CD4-positive, alpha-beta T cell treated with Interleukin-17A for 1 hour (primary cell): ENCODE measurements around the gene MALT1.

Source experiments
- DNase-seq: peaks from one replicate; pipeline ENCODE4 v3.0.0-alpha.2; 2020

MALT1 gene

DNA sequence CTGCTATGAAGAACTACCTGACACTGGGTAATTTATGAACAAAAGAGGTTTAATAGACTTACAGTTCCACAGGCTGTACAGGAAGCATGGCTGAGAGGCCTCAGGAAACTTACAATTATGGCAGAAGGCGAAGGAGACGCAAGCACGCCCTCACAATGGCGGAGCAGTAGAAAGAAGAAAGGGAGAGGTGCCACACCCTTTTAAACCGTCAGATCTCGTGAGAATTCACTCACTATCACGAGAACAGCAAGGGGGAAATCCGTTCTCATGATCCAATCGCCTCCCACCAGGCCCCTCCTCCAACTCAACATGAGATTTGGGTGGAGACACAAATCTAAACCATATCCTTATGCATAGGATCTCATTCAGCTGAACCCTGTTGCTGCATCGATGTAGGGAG lies 108.8 kb downstream of the MALT1 start:
- no peak for DNase-seq

DNA sequence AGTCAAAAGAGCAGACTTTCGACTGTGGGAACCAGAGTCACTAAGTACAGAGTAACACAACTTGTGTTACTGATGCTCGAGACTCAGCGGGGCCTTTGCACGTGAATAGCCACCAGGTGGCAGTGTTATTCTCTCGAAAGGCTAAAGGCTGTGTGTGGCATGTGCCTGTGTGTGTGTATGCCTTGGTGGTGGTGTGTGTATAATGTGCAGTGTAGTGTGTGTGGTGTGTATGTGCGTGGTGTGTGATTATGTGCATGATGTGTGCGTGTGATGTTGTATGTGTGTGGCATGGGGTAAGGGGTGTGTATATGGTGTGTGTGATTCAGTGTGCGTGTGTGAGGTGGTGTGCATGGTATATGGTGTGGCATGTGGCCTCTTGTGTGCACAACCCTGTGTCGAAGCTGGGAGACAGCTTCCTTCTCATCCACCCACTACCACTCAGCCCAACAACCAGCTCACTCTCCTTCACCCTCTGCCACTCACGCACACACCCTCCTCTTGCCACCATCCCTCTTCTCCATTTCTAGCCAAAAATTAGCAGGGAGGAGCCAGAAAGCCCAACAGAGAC lies 110.4 kb downstream of the MALT1 start:
- peak; percentile 74 for DNase-seq

DNA sequence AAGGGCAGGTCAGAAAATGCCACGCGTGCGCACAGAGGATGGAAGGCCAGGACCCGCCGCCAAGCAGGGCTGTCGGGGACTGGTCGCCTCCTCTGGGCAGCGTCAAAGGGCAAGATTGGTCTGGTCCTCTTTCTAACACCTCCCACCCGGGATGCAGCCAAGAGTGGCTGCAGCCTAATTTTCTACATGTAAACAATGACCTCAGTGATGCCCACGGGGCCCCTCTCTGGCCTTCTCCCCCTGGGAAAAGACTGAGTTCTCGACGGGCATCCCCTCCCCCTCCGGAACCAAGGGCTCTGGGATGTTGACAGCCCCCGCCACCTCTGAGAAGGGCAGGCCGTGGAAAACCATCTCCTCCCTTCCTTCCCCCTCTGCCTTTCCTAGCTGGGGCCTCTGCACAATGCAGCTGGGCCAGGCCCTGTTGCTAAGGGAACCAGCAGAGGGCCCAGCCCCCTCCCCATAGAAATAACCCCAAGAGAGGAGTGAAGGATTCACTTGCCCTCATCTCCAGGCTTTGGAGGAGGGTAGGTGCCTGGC lies 113.4 kb downstream of the MALT1 start:
- no peak for DNase-seq

DNA sequence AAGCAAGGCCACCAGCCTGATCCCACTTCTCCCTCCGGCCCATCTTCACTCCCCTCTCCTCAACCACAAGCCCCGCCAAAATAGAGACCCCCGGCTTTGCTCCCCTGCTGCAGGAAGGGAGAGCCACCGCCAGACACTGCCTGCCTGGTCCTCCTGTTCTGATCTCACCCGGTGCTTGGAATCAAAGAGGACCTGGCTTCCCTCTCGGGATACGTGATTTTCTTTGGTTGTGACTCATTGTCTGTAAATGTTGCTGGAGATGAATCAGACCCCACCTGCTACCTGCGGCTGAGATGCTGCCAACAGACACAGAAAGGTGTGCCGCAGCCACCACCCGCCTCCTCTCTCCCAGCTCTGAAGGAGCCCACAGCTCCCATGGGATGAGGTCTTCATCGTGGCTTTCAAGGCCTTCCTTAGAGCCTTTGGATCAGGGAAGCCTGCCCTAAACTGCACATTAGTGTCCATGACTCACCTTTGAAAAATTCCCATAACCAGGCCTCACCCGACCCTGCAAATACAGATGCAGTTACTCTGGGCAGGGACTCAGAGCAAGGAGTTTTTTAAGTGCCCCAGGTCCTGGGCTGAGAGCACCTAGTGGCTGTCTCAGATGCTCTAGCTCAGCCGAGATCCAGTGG lies 114.0 kb downstream of the MALT1 start:
- no peak for DNase-seq

DNA sequence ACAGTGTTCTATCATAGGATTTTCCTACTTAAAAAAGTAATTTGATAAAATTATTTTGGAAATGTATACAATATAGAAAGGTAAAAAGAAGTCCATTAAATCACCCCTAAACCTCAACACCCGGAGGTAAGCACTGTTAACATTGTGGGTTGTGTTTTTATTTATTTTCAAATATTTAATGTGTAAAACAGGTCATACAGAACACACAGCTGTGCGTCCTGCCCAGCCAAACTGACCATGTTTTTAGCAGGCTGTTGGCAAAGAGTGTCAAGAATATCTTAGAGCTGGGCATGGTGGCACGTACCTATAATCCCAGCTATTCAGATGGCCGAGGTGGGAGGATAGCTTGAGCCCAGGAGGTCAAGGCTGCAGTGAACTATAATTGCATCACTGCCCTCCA lies 114.6 kb downstream of the MALT1 start:
- no peak for DNase-seq

DNA sequence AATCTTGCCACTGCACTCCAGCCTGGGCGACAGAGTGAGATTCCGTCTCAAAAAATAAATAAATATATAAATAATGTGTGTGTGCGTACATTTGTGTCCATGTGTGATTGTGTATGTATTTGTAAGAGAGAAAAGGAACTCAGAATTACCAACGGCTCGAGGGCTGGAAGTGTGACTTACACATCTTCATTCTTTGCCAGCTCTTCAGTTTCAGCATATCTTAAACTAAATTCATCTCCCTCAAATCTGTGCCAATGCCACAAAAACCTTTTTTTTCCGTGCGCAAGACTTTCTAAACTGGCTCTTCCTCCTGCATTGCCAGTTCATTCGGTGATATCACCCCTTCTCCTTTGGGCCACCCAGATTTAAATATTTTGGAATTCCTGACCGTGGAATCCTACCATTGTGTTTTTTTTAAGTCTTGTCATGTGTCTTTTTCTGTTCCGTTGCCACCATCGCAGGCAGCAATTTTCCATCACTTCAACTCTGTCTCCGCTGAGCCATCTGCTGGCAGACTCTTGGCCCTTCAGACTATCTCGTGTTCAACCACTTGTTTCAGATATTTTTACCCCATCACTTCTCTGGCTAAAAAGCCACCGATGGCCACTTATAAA lies 116.4 kb downstream of the MALT1 start:
- DNase-seq = no peak

DNA sequence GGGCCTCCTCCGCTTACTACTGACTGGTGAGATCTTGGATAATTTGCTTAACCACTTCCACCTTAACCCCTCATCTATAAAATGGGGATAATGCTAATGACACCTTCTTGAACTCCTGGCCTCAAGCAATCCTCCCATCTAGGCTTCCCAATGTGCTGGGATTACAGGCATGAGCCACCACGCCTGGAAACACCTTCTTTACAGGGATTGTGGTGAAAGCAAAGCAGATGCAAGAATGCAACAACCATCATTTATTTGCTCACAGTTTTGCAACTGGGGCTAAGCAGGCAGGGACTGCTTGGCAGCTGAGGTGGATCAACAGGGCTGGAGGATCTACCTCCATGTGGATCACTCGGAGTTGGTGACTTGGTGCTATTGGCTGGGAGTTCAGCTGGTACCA lies 117.2 kb downstream of the MALT1 start:
- no peak for DNase-seq

DNA sequence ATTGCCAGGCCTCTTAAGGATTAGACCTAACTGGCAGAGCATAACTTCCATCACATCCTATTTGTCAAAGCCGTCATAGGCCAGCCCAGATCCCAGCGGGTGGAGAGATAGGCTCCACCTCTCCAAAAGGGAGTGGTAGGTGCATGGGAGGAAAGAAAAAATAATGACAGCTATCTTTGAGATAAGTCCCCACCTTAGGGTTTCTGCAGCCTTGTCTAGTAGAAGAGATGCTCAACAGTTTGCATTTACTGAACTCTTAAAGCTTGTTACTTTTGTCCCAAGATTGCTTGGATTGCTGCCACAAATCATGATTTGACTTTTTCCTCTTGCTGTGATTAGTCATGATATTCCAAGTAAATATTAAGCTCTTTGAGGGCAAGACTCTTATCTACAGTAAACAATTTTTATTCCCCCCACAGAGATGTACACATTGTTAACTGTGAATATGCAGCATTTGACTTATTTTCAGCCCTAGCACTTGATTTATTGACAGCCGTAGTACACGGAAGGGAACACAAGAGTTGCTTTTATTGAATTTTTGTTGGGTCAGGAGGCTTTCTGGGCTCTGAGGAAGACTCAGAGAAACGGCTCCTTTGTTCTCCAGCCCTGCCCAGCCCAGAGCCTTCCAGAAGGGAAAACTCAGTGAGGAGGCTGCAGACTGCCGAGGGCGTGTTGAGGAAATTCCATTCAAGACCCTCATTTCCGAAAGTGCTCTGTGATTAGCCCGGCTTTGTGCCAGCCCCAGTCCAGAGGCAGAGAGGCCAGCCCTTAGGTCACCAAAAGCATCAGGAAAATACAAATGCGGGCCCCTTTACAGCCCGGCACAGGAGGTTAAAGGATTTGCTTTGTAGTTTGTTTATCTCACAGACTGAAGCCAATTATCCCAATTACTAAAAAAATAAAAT lies 118.0 kb downstream of the MALT1 start:
- no peak for DNase-seq

DNA sequence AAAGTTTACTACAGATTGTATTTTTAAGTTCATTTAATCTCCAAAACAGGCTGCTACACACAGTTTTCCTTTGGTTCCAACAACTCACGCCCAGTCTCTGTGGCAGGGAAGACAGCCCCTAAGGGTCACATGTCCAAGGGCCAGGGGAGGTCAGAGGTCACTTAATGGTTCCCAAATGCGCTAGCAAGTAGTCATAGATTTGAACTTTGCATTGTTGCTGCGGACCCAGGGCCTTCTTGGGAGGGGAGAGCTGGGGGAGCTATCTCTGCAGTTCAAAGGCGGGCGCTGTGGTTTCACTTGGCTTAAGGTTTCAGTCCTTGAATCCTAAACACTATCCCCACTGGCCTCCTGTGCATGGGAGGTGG lies 118.6 kb downstream of the MALT1 start:
- DNase-seq = no peak

DNA sequence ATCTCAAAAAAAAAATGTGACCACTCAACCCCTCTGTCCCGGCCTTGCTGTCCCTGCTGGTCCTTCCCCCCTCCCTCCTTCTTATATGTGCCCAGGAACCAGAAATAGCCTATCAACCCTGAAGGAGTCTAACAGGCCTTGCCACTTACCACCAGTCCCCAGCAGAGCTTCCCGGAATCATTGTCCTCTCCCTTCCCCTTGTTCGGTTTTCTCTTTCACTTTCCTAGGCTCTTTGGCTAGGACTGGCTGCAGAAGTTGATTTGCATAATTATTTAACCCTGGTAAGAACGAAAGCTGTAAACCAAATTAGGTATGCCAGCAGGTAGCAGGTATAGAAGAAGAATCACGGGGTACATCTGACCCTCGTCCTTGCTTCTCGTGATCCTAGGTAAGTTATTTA lies 120.8 kb downstream of the MALT1 start:
- no peak for DNase-seq

DNA sequence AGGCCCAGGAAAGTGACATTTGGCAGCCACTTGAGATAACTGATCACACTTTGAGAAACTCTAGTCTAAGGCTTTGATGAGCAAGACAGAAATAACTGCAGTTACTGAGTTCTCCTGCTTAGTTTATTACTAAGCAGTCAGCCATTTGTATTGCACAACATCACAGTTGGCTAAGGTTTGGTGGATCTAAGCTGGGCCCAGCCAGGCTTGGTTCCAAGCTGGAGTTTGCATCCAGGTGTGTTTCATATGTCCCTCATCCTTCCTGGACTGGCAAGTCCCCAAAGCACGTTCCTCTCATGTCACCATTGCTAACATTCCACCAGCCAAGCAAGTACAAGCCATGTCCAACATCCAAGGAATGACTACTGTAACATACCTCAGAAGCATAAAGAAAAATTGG lies 122.1 kb downstream of the MALT1 start:
- no peak for DNase-seq

DNA sequence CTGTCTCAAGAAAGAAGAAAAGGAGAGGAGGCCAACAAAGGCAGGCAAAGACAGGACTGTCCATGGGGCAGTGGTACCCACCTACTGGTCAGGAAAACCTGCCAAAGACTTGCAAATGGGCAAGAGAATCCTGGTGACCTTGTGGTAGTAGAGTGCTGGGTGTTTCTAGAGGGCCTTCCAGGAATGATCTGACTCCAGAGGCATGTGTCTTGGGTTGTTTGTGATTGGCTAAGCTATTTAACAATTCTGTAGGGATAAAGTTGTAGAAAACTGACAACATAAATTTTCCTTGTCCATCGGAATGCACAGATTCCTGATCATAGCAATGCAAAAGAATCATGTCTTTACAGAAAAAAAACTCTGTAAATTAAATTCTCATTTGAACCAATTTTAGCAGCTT lies 125.0 kb downstream of the MALT1 start:
- no peak for DNase-seq

DNA sequence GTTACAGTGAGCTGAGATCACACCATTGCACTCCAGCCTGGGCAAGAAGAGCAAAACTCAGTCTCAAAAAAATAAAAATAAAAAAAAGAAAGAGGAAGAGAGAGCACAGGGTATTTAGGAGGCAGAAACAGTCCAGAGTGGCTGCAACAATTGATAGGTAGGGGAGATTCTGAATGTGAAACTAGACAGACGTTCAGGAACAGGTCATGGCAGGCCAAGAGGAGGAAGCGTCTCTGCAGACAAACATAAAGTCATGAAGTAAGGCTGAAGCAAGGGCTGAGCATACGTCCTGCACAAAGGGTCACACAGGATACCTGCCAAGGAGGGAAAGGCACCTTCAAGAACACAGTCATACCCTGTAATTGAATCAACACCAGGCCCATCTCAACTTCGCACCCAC lies 129.3 kb downstream of the MALT1 start:
- DNase-seq = no peak

DNA sequence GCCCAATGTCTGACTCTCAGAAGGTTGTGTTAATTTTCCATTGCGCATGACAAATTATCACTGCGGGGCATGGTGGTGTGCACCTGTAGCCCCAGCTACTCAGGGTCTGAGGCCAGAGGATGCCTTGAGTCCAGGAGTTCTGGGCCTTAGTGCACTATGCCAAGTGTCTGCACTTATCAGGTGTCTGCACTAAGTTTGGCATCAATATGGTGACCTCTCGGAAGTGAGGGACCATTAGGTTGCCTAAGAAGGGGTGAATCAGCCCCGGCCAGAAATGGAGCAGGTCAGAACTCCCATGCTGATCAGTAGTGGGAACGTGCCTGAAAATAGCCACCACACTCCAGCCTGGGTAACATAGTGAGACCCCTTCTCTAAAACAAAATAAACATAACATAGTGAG lies 131.7 kb downstream of the MALT1 start:
- no peak for DNase-seq

DNA sequence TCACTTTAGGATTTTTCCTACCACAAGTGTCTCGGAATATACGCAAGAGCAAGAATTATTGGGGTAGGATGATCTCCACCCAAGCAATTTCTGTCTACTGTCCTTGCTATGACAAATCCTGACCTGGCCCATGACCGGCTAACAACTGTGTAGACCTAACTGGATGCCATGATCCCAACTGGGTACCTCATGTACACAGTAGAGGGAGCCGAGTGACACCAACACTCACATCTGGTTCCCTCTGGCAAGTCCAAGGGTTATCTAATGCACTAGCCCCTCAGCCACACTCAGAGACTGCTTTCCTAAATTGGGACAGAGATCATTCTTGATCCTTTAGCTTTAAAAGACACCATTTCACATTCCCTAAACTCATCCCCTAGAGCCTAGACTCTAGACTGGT lies 132.7 kb downstream of the MALT1 start:
- DNase-seq = no peak
